GM23338 (cell line): ENCODE measurements around the gene WDR77. TPM values are rescaled to one million over a fixed set of nuclear protein-coding genes. Genes with fewer than 3 reads are reported as not detected.

ENCODE experiments used
- ATAC-seq: fragments of 200-7000 bp; cut with Tn5 transposase; 3 replicates; pipeline ENCODE4 v1.9.1; 2020
- DNase-seq: peaks from one replicate; pipeline ENCODE4 v3.0.0-alpha.2; 2015; ENCODE audit warnings: low spot score
- H2AFZ ChIP-seq: fragments of 200-600 bp; sonication (generic); 2 replicates; pipeline ENCODE4 v1.8.0; 2016; ENCODE audit warnings: antibody characterized with exemption, mild to moderate bottlenecking, moderate library complexity
- H3F3A ChIP-seq: fragments of 200-600 bp; sonication (generic); replicated peaks from 2 replicates; pipeline ENCODE4 v1.8.0; 2017; ENCODE audit warnings: antibody characterized with exemption, mixed run types, low read depth
- H3K27ac ChIP-seq: fragments of 200-600 bp; sonication (generic); 2 replicates; pipeline ENCODE4 v1.6.1; 2016; ENCODE audit warnings: low read depth
- H3K27me3 ChIP-seq: fragments of 200-600 bp; sonication (generic); 2 replicates; pipeline ENCODE4 v1.8.0; 2016; ENCODE audit warnings: mild to moderate bottlenecking, mixed run types, moderate library complexity; ENCODE audit not compliant: insufficient read depth
- H3K36me3 ChIP-seq: fragments of 200-600 bp; sonication (generic); 2 replicates; pipeline ENCODE4 v1.8.0; 2016; ENCODE audit warnings: mild to moderate bottlenecking; ENCODE audit not compliant: insufficient read depth
- H3K4me1 ChIP-seq: fragments of 200-600 bp; sonication (generic); 2 replicates; pipeline ENCODE4 v1.8.0; 2016; ENCODE audit warnings: mild to moderate bottlenecking, moderate library complexity; ENCODE audit not compliant: insufficient read depth
- H3K4me2 ChIP-seq: fragments of 200-600 bp; sonication (generic); 2 replicates; pipeline ENCODE4 v1.7.1; 2017; ENCODE audit warnings: mixed run types
- H3K4me3 ChIP-seq: fragments of 200-600 bp; sonication (generic); 2 replicates; pipeline ENCODE4 v1.6.1; 2016; ENCODE audit warnings: mixed run types
- H3K79me2 ChIP-seq: fragments of 200-600 bp; sonication (generic); replicated peaks from 2 replicates; pipeline ENCODE4 v1.8.0; 2017; ENCODE audit warnings: mild to moderate bottlenecking; ENCODE audit not compliant: insufficient read depth
- H3K9me2 ChIP-seq: fragments of 200-600 bp; sonication (generic); 2 replicates; pipeline ENCODE4 v1.8.0; 2017; ENCODE audit not compliant: insufficient read depth
- H4K20me1 ChIP-seq: fragments of 200-600 bp; sonication (generic); replicated peaks from 2 replicates; pipeline ENCODE4 v1.8.0; 2017; ENCODE audit warnings: mild to moderate bottlenecking; ENCODE audit not compliant: insufficient read depth
- H3K27ac Mint-ChIP-seq: 2 replicates; pipeline ENCODE4 v1.8.0; 2020; ENCODE audit warnings: inconsistent platforms, mild to moderate bottlenecking, moderate library complexity, mixed read lengths
- H3K27me3 Mint-ChIP-seq: 3 replicates; pipeline ENCODE4 v1.8.0; 2022; ENCODE audit warnings: low read depth, mild to moderate bottlenecking, moderate library complexity, mixed read lengths, inconsistent platforms; ENCODE audit not compliant: insufficient read depth, poor library complexity
- H3K36me3 Mint-ChIP-seq: 3 replicates; pipeline ENCODE4 v1.8.0; 2021; ENCODE audit warnings: low read depth, mild to moderate bottlenecking, inconsistent platforms, moderate library complexity, mixed read lengths
- H3K4me1 Mint-ChIP-seq: 3 replicates; pipeline ENCODE4 v1.8.0; 2020; ENCODE audit warnings: mild to moderate bottlenecking, inconsistent platforms, mixed read lengths
- H3K4me3 Mint-ChIP-seq: 3 replicates; pipeline ENCODE4 v1.8.0; 2021; ENCODE audit warnings: moderate library complexity, mild to moderate bottlenecking, inconsistent platforms, mixed read lengths
- H3K9me3 Mint-ChIP-seq: 3 replicates; pipeline ENCODE4 v1.8.0; 2020; ENCODE audit warnings: moderate library complexity, mild to moderate bottlenecking, inconsistent platforms, mixed read lengths
- EZH2 ChIP-seq: fragments of 200-600 bp; sonication (generic); IDR thresholded peaks from one replicate; pipeline ENCODE4 v1.8.0; 2017; ENCODE audit warnings: antibody characterized with exemption, mild to moderate bottlenecking, low read depth; ENCODE audit not compliant: unreplicated experiment
- NANOG ChIP-seq: IDR thresholded peaks from 2 replicates; pipeline ENCODE4 v1.6.1; 2016; ENCODE audit warnings: antibody characterized with exemption, borderline replicate concordance
- POLR2AphosphoS5 ChIP-seq: IDR thresholded peaks from 2 replicates; pipeline ENCODE4 v1.6.1; 2016; ENCODE audit warnings: antibody characterized with exemption, low read depth
- REST ChIP-seq: IDR thresholded peaks from one replicate; pipeline ENCODE4 v1.6.1; 2018; ENCODE audit warnings: antibody characterized with exemption; ENCODE audit not compliant: unreplicated experiment
- ZNF331 ChIP-seq: fragments of 250-450 bp; sonication (Bioruptor Pico); IDR thresholded peaks from 2 replicates; pipeline ENCODE4 v1.5.0; 2020; ENCODE audit warnings: low read depth, mild to moderate bottlenecking, moderate library complexity
- ZNF462 ChIP-seq: fragments of 250-450 bp; sonication (Bioruptor Pico); IDR thresholded peaks from 2 replicates; pipeline ENCODE4 v1.5.0; 2020; ENCODE audit warnings: mild to moderate bottlenecking, moderate library complexity
- polyA plus RNA-seq: library from polyadenylated mRNA; unstranded; fragments of >200 nt; fragmentation: Nextera tagmentation; extraction: Ambion mirVana; gene quantifications from 2 replicates; pipeline ENCODE4 v1.2.1, GENCODE V29; 2016
- total RNA-seq: library from RNA; depleted of rRNA; stranded (reverse); fragments of >200 nt; shearing (Covaris generic); gene quantifications from 2 replicates; pipeline ENCODE4 v1.2.3, GENCODE V29; 2014

Gene WDR77
- total and polyA plus RNA-seq, 2 experiments from 2014 or later = 85.9 to 111 TPM

- TF ChIP-seq ZNF462 (CRISPR knock-in tag) (no peak), POLR2AphosphoS5 (no peak)
Measured at GRCh38 chr1:111420377-111420776, 28.7 kb downstream of the WDR77 start (continued).

DNA sequence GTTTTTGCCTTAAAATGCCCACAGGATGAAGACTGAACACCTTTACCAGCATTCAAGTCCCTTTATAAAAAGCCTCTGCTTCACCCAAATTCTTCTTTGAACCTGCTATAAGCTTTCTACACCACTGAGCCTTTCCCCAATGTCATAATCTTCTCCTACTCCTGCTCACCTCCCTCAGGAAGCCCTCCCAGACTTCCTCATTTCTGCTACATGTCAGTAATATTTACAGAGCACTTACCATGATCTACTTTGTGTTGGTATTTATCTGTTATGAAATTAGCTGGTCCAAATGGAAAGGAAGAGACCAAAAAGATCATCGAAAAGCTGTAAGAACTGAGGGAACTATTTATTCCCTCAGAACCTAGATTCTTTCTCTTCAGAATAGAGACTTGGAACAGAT, 30.0 kb downstream of the WDR77 start:
- H3K27ac ChIP-seq = no peak overlapping the region
- Mint-ChIP-seq H3K27me3 (no peaks in the 10 kb centered on the region), H3K36me3 (no peaks in the 10 kb centered on the region), H3K27ac (no peak overlapping the region), H3K9me3 (no peaks in the 10 kb centered on the region), H3K4me1 (no peaks in the 10 kb centered on the region; the same call in 2 of the 3 replicates), H3K4me3 (no peak overlapping the region)
- H3K4me1 ChIP-seq = no peaks in the 10 kb centered on the region
- H2AFZ ChIP-seq = no peak overlapping the region
- no peak for DNase-seq
- no peak overlapping the region for H3K4me3 ChIP-seq
- no peaks in the 10 kb centered on the region for H3K27me3 ChIP-seq
- no peak overlapping the region for H3K4me2 ChIP-seq
- no peaks in the 10 kb centered on the region for H3K36me3 ChIP-seq
- no peaks in the 10 kb centered on the region for H3F3A ChIP-seq
- no peaks in the 10 kb centered on the region for H3K79me2 ChIP-seq
- H4K20me1 ChIP-seq = no peaks in the 10 kb centered on the region
- peaks cover 6% of the 10 kb centered on the region; the same call in 1 of the 2 replicates for H3K9me2 ChIP-seq
- ATAC-seq = no peak
- TF ChIP-seq NANOG (no peak), ZNF462 (CRISPR knock-in tag) (no peak), EZH2 (no peak), ZNF331 (CRISPR knock-in tag) (no peak), REST (no peak)
